Measurements from ENCODE around the gene PCDHGA5.
A peak's percentile ranks its signal among the peaks of the same experiment; 100 is the strongest.
"Not testable (repeated sequence)": the region's sequence is repeated elsewhere in the genome, so short reads cannot be mapped to it uniquely, and the experiment has no call there.

The PCDHGA5 gene

DNA sequence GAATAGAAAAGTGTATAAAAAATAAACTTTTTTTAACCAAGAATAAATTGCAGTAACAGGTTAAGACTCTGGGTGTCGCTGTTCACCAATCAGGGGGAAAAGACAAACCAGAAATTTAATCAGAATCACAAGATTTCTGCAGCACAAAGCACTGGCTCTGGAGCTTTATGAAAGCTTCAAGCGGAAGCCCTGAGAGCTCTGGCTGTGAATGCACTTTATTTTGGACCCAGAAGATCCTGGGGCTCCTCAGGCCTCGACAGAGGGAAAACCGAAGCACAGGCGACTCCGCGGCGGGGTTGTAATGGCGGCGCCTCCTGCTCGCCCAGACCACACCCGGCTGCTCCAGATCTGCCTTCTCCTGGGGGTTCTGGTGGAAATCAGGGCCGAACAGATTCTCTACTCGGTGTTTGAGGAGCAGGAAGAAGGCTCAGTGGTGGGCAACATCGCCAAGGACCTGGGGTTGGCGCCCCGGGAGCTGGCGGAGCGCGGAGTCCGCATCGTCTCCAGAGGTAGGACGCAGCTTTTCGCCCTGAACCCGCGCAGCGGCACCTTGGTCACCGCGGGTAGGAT lies 9.0 kb upstream of the PCDHGA5 start, which contains the start of gene PCDHGA4:
PCDHGA4 (plus strand) TSS at position 122 of the 570 bp plus-strand sequence; CDS start at position 209, 87 bp downstream.
- peak; percentile 15 for DNase-seq

DNA sequence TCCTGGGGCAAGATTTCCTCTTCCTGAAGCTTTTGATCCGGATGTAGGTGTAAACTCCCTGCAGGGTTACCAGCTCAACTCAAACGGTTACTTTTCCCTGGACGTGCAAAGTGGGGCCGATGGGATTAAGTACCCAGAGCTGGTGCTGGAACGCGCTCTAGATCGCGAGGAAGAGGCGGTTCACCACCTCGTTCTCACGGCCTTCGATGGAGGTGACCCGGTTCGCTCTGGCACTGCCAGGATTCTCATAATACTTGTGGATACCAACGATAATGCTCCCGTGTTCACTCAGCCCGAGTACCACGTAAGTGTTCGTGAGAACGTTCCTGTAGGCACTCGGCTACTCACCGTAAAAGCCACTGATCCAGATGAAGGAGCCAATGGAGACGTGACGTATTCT lies 8.3 kb upstream of the PCDHGA5 start:
- DNase-seq: no peak

- no peak for DNase-seq
These were observed 7.8 kb upstream of the PCDHGA5 start for GRCh38 chr5:141356133-141356532.

- no peak for DNase-seq
These were observed 7.0 kb upstream of the PCDHGA5 start for GRCh38 chr5:141356950-141357349.

GRCh38 chr5:141359790-141360426 lies 4.1 kb upstream of the PCDHGA5 start, which contains the start of gene PCDHGB2:
Gene PCDHGB2, plus strand, starts transcription at chr5:141359994. Its CDS starts 142 bp downstream, at chr5:141360136.
- peak; percentile 46 for DNase-seq

- no peak for DNase-seq
These were observed 3.3 kb upstream of the PCDHGA5 start for GRCh38 chr5:141360685-141361084.

GRCh38 chr5:141362719-141363118 lies 1.2 kb upstream of the PCDHGA5 start:
- DNase-seq: no peak

GRCh38 chr5:141366016-141366896 lies 2.3 kb downstream of the PCDHGA5 start:
- DNase-seq: no peak

GRCh38 chr5:141369994-141370848 lies 6.3 kb downstream of the PCDHGA5 start, which contains the start of gene PCDHGB3:
Gene PCDHGB3, plus strand, starts transcription at chr5:141370242. Its CDS starts 153 bp downstream, at chr5:141370395.
- peak; percentile 52 for DNase-seq

GRCh38 chr5:141371572-141372475 lies 7.9 kb downstream of the PCDHGA5 start:
- no peak for DNase-seq

DNA sequence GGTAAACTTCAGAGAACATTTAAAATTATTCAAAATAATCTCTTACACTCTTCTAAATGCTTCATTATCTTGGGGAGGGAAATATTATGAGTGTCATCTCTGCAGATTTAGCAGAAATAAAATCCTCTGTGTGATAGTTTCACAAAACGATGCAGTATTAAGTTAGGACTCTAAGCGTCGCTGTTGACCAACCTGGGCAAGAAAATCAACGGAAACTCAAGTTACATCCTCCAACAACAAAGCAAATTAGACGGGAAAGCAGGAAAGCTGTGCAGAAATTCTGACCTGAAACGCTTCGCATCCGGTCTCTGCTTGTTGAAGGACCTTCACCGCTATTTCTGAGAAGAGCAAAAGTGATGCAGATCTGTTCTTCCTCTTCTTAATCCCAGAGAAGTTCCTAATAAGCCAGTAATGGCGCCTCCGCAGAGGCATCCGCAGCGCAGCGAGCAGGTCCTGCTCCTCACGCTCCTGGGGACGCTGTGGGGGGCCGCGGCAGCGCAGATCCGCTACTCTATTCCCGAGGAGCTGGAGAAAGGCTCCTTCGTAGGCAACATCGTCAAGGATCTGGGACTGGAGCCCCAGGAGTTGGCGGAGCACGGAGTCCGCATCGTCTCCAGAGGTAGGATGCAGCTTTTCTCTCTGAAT lies 9.8 kb downstream of the PCDHGA5 start, which contains the start of gene PCDHGA6:
PCDHGA6 (plus strand) TSS at position 219 of the 645 bp plus-strand sequence; CDS start at position 412, 193 bp downstream.
- DNase-seq: peak; percentile 13

DNA sequence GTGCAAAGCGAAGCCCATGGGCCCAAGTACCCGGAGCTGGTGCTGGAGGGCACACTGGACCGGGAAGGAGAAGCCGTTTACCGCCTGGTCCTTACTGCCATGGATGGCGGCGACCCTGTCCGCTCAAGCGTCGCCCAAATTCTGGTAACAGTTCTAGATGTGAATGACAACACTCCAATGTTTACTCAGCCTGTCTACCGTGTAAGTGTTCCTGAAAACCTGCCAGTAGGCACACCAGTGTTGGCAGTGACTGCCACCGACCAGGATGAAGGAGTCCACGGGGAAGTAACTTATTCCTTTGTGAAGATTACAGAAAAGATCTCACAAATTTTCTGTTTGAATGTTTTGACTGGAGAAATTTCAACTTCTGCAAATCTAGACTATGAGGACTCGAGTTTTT lies 10.7 kb downstream of the PCDHGA5 start:
- no peak for DNase-seq

DNA sequence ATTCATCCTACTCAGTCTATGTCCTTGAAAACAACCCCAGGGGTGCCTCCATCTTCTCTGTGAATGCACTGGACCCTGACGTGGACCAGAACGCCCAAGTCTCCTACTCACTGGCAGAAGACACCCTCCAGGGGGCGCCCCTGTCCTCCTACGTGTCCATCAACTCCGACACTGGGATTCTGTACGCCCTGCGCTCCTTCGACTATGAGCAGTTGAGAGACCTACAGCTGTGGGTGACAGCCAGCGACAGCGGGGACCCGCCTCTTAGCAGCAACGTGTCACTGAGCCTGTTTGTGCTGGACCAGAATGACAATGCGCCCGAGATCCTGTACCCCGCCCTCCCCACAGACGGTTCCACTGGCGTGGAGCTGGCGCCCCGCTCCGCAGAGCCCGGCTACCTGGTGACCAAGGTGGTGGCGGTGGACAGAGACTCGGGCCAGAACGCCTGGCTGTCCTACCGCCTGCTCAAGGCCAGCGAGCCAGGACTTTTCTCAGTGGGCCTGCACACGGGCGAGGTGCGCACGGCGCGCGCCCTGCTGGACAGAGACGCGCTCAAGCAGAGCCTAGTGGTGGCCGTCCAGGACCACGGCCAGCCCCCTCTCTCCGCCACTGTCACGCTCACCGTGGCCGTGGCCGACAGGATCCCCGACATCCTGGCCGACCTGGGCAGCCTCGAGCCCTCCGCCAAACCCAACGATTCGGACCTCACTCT lies 11.6 kb downstream of the PCDHGA5 start:
- not testable (repeated sequence) for DNase-seq

- DNase-seq: peak; percentile 10
These were observed 18.7 kb downstream of the PCDHGA5 start, which contains the start of gene PCDHGA7 for GRCh38 chr5:141382469-141383294. Gene PCDHGA7, plus strand, starts transcription at chr5:141382742. Its CDS starts 158 bp downstream, at chr5:141382900.

- DNase-seq: no peak
These were observed 19.4 kb downstream of the PCDHGA5 start for GRCh38 chr5:141383345-141383744.

DNA sequence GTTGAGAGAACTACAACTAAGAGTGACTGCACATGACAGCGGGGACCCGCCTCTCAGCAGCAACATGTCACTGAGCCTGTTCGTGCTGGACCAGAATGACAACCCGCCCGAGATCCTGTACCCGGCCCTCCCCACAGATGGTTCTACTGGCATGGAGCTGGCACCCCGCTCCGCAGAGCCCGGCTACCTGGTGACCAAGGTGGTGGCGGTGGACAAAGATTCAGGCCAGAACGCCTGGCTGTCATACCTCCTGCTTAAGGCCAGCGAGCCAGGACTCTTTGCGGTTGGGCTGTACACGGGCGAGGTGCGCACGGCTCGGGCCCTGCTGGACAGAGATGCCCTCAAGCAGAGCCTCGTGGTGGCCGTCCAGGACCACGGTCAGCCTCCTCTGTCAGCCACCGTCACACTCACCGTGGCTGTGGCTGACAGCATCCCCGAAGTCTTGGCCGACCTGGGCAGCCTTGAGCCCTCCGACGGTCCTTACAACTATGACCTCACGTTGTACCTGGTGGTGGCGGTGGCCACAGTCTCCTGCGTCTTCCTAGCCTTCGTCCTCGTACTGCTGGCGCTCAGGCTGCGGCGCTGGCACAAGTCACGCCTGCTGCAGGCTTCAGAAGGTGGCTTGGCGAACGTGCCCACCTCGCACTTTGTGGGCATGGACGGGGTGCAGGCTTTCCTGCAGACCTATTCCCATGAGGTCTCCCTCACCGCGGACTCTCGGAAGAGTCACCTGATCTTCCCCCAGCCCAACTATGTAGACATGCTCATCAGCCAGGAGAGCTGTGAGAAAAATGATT lies 20.7 kb downstream of the PCDHGA5 start:
- no peak for DNase-seq

- peak; percentile 41 for DNase-seq
These were observed 23.8 kb downstream of the PCDHGA5 start, which contains the start of gene PCDHGB4 for GRCh38 chr5:141387557-141388311. Gene PCDHGB4, plus strand, starts transcription at chr5:141387698. Its CDS starts 187 bp downstream, at chr5:141387885.
